Activated naive CD8-positive, alpha-beta T cell treated with anti-CD3 and anti-CD28 coated beads for 36 hours (primary cell): ENCODE data around the gene SLC31A2. TPM values are rescaled to one million over a fixed set of nuclear protein-coding genes. Genes with fewer than 3 reads are reported as not detected.

ENCODE experiments used
- DNase-seq: peaks from one replicate; pipeline ENCODE4 v3.0.0; 2021
- H3K27ac Mint-ChIP-seq: one replicate; pipeline ENCODE4 v1.8.0; 2022; ENCODE audit warnings: mild to moderate bottlenecking, moderate library complexity, mixed read lengths
- H3K27me3 Mint-ChIP-seq: one replicate; pipeline ENCODE4 v1.8.0; 2022; ENCODE audit warnings: mild to moderate bottlenecking, mixed read lengths
- H3K36me3 Mint-ChIP-seq: one replicate; pipeline ENCODE4 v1.8.0; 2021; ENCODE audit warnings: mild to moderate bottlenecking, mixed read lengths
- H3K4me1 Mint-ChIP-seq: one replicate; pipeline ENCODE4 v1.8.0; 2021; ENCODE audit warnings: mixed read lengths
- H3K4me3 Mint-ChIP-seq: one replicate; pipeline ENCODE4 v1.8.0; 2022; ENCODE audit warnings: mild to moderate bottlenecking, moderate library complexity, mixed read lengths
- H3K9me3 Mint-ChIP-seq: one replicate; pipeline ENCODE4 v1.8.0; 2022; ENCODE audit warnings: mixed read lengths
- total RNA-seq, 2 experiments: library from RNA; stranded (reverse); gene quantifications; one replicate each; pipeline ENCODE4 v1.2.3, GENCODE V29; 2021

Gene SLC31A2
- total RNA-seq, 2 experiments from 2014 or later: 3.2 to 3.4 TPM

- no peak overlapping the region for H3K27ac Mint-ChIP-seq
- H3K4me1 Mint-ChIP-seq: peaks cover 2% of the 10 kb centered on the region
- H3K4me3 Mint-ChIP-seq: no peak overlapping the region
- H3K9me3 Mint-ChIP-seq: no peaks in the 10 kb centered on the region
- H3K36me3 Mint-ChIP-seq: peaks cover 12% of the 10 kb centered on the region
- no peak for DNase-seq
- no peaks in the 10 kb centered on the region for H3K27me3 Mint-ChIP-seq
Observed at GRCh38 chr9:113163001-113163400, 12.2 kb downstream of the SLC31A2 start.

- Mint-ChIP-seq H3K27me3 (no peaks in the 10 kb centered on the region), H3K4me3 (no peak overlapping the region), H3K36me3 (peaks cover 10% of the 10 kb centered on the region), H3K27ac (no peak overlapping the region), H3K4me1 (peaks cover 2% of the 10 kb centered on the region), H3K9me3 (no peaks in the 10 kb centered on the region)
- DNase-seq: no peak
Observed at GRCh38 chr9:113164536-113165300, 13.9 kb downstream of the SLC31A2 start.

- H3K27ac Mint-ChIP-seq: no peak overlapping the region
- H3K36me3 Mint-ChIP-seq: peaks cover 11% of the 10 kb centered on the region
- H3K9me3 Mint-ChIP-seq: no peaks in the 10 kb centered on the region
- H3K4me3 Mint-ChIP-seq: no peak overlapping the region
- no peaks in the 10 kb centered on the region for H3K4me1 Mint-ChIP-seq
- no peaks in the 10 kb centered on the region for H3K27me3 Mint-ChIP-seq
- DNase-seq: no peak
Observed at GRCh38 chr9:113166039-113166438, 15.2 kb downstream of the SLC31A2 start.

GRCh38 chr9:113168809-113169208, 18.0 kb downstream of the SLC31A2 start:
- no peak for DNase-seq
- no peaks in the 10 kb centered on the region for H3K4me1 Mint-ChIP-seq
- H3K36me3 Mint-ChIP-seq: peaks cover 35% of the 10 kb centered on the region
- H3K4me3 Mint-ChIP-seq: no peak overlapping the region
- no peaks in the 10 kb centered on the region for H3K27me3 Mint-ChIP-seq
- H3K9me3 Mint-ChIP-seq: peaks cover 8% of the 10 kb centered on the region
- peak overlapping the region; percentile 8 for H3K27ac Mint-ChIP-seq

GRCh38 chr9:113173341-113173740, 22.5 kb downstream of the SLC31A2 start:
- Mint-ChIP-seq H3K27me3 (no peaks in the 10 kb centered on the region), H3K9me3 (peaks cover 8% of the 10 kb centered on the region), H3K4me3 (no peak overlapping the region), H3K36me3 (peaks cover 46% of the 10 kb centered on the region), H3K4me1 (no peaks in the 10 kb centered on the region), H3K27ac (no peak overlapping the region)
- DNase-seq: no peak

- H3K4me3 Mint-ChIP-seq: no peak overlapping the region
- H3K9me3 Mint-ChIP-seq: peaks cover 8% of the 10 kb centered on the region
- DNase-seq: no peak
- H3K27ac Mint-ChIP-seq: no peak overlapping the region
- no peaks in the 10 kb centered on the region for H3K4me1 Mint-ChIP-seq
- H3K36me3 Mint-ChIP-seq: peaks cover 45% of the 10 kb centered on the region
- no peaks in the 10 kb centered on the region for H3K27me3 Mint-ChIP-seq
Observed at GRCh38 chr9:113176803-113177202, 26.0 kb downstream of the SLC31A2 start.

GRCh38 chr9:113177251-113177650, 26.4 kb downstream of the SLC31A2 start:
- no peaks in the 10 kb centered on the region for H3K27me3 Mint-ChIP-seq
- H3K9me3 Mint-ChIP-seq: peaks cover 8% of the 10 kb centered on the region
- H3K4me3 Mint-ChIP-seq: no peak overlapping the region
- H3K36me3 Mint-ChIP-seq: peaks cover 42% of the 10 kb centered on the region
- H3K27ac Mint-ChIP-seq: no peak overlapping the region
- DNase-seq: no peak
- no peaks in the 10 kb centered on the region for H3K4me1 Mint-ChIP-seq

- H3K27ac Mint-ChIP-seq: no peak overlapping the region
- peaks cover 36% of the 10 kb centered on the region for H3K36me3 Mint-ChIP-seq
- no peaks in the 10 kb centered on the region for H3K9me3 Mint-ChIP-seq
- no peak for DNase-seq
- H3K27me3 Mint-ChIP-seq: no peaks in the 10 kb centered on the region
- H3K4me3 Mint-ChIP-seq: no peak overlapping the region
- H3K4me1 Mint-ChIP-seq: no peaks in the 10 kb centered on the region
Observed at GRCh38 chr9:113178087-113178486, 27.3 kb downstream of the SLC31A2 start.

- peaks cover 27% of the 10 kb centered on the region for H3K36me3 Mint-ChIP-seq
- H3K4me3 Mint-ChIP-seq: no peak overlapping the region
- H3K4me1 Mint-ChIP-seq: no peaks in the 10 kb centered on the region
- no peaks in the 10 kb centered on the region for H3K9me3 Mint-ChIP-seq
- no peak overlapping the region for H3K27ac Mint-ChIP-seq
- no peak for DNase-seq
- H3K27me3 Mint-ChIP-seq: no peaks in the 10 kb centered on the region
Observed at GRCh38 chr9:113179839-113180238, 29.0 kb downstream of the SLC31A2 start.

- DNase-seq: no peak
- Mint-ChIP-seq H3K9me3 (no peaks in the 10 kb centered on the region), H3K4me3 (no peak overlapping the region), H3K27me3 (no peaks in the 10 kb centered on the region), H3K4me1 (no peaks in the 10 kb centered on the region), H3K36me3 (peaks cover 32% of the 10 kb centered on the region), H3K27ac (no peak overlapping the region)
Observed at GRCh38 chr9:113181165-113181564, 30.4 kb downstream of the SLC31A2 start.

GRCh38 chr9:113183956-113184488, 33.2 kb downstream of the SLC31A2 start:
- no peaks in the 10 kb centered on the region for H3K4me1 Mint-ChIP-seq

GRCh38 chr9:113184539-113184938, 33.7 kb downstream of the SLC31A2 start:
- no peak for DNase-seq
- no peaks in the 10 kb centered on the region for H3K27me3 Mint-ChIP-seq
- no peak overlapping the region for H3K27ac Mint-ChIP-seq
- H3K4me3 Mint-ChIP-seq: no peak overlapping the region
- H3K36me3 Mint-ChIP-seq: peaks cover 26% of the 10 kb centered on the region
- no peaks in the 10 kb centered on the region for H3K9me3 Mint-ChIP-seq
- no peaks in the 10 kb centered on the region for H3K4me1 Mint-ChIP-seq

More at GRCh38 chr9:113183956-113184488, 33.2 kb downstream of the SLC31A2 start:
- H3K4me3 Mint-ChIP-seq: no peak overlapping the region
- H3K9me3 Mint-ChIP-seq: no peaks in the 10 kb centered on the region
- DNase-seq: no peak
- peaks cover 26% of the 10 kb centered on the region for H3K36me3 Mint-ChIP-seq
- no peak overlapping the region for H3K27ac Mint-ChIP-seq
- H3K27me3 Mint-ChIP-seq: no peaks in the 10 kb centered on the region

- DNase-seq: no peak
- no peaks in the 10 kb centered on the region for H3K9me3 Mint-ChIP-seq
- no peak overlapping the region for H3K4me3 Mint-ChIP-seq
- H3K27me3 Mint-ChIP-seq: no peaks in the 10 kb centered on the region
- H3K4me1 Mint-ChIP-seq: no peaks in the 10 kb centered on the region
- no peak overlapping the region for H3K27ac Mint-ChIP-seq
- peaks cover 26% of the 10 kb centered on the region for H3K36me3 Mint-ChIP-seq
Observed at GRCh38 chr9:113185271-113185670, 34.5 kb downstream of the SLC31A2 start.

- no peak for DNase-seq
- Mint-ChIP-seq H3K4me3 (no peak overlapping the region), H3K9me3 (no peaks in the 10 kb centered on the region), H3K4me1 (no peaks in the 10 kb centered on the region), H3K36me3 (peaks cover 19% of the 10 kb centered on the region), H3K27me3 (no peaks in the 10 kb centered on the region), H3K27ac (no peak overlapping the region)
Observed at GRCh38 chr9:113186137-113186755, 35.4 kb downstream of the SLC31A2 start.

GRCh38 chr9:113187929-113188595, 37.3 kb downstream of the SLC31A2 start:
- Mint-ChIP-seq H3K27me3 (no peaks in the 10 kb centered on the region), H3K9me3 (no peaks in the 10 kb centered on the region), H3K4me3 (no peak overlapping the region), H3K4me1 (no peaks in the 10 kb centered on the region), H3K27ac (no peak overlapping the region), H3K36me3 (peaks cover 15% of the 10 kb centered on the region)
- DNase-seq: no peak
